GM23248 (cell line): ENCODE results near the gene STON2.

ENCODE experiments used
- EZH2 ChIP-seq: fragments of 200-600 bp; sonication (generic); IDR thresholded peaks from 2 replicates; pipeline ENCODE4 v1.6.1; 2018; ENCODE audit warnings: antibody characterized with exemption, mild to moderate bottlenecking; ENCODE audit not compliant: insufficient read depth, poor library complexity, severe bottlenecking
- EZH2phosphoT487 ChIP-seq: fragments of 200-600 bp; sonication (generic); IDR thresholded peaks from 2 replicates; pipeline ENCODE4 v1.6.1; 2018; ENCODE audit warnings: antibody characterized with exemption, moderate library complexity, mild to moderate bottlenecking, low read depth; ENCODE audit not compliant: insufficient read depth

- TF ChIP-seq EZH2 (no peak), EZH2phosphoT487 (no peak)
Observed at GRCh38 chr14:81313775-81314429, 86.2 kb downstream of the STON2 start.
